ENCODE data around the gene SPPL2A.
"Not testable (repeated sequence)": the region's sequence is repeated elsewhere in the genome, so short reads cannot be mapped to it uniquely, and the experiment has no call there.

The SPPL2A gene, protein sequence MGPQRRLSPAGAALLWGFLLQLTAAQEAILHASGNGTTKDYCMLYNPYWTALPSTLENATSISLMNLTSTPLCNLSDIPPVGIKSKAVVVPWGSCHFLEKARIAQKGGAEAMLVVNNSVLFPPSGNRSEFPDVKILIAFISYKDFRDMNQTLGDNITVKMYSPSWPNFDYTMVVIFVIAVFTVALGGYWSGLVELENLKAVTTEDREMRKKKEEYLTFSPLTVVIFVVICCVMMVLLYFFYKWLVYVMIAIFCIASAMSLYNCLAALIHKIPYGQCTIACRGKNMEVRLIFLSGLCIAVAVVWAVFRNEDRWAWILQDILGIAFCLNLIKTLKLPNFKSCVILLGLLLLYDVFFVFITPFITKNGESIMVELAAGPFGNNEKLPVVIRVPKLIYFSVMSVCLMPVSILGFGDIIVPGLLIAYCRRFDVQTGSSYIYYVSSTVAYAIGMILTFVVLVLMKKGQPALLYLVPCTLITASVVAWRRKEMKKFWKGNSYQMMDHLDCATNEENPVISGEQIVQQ

DNA sequence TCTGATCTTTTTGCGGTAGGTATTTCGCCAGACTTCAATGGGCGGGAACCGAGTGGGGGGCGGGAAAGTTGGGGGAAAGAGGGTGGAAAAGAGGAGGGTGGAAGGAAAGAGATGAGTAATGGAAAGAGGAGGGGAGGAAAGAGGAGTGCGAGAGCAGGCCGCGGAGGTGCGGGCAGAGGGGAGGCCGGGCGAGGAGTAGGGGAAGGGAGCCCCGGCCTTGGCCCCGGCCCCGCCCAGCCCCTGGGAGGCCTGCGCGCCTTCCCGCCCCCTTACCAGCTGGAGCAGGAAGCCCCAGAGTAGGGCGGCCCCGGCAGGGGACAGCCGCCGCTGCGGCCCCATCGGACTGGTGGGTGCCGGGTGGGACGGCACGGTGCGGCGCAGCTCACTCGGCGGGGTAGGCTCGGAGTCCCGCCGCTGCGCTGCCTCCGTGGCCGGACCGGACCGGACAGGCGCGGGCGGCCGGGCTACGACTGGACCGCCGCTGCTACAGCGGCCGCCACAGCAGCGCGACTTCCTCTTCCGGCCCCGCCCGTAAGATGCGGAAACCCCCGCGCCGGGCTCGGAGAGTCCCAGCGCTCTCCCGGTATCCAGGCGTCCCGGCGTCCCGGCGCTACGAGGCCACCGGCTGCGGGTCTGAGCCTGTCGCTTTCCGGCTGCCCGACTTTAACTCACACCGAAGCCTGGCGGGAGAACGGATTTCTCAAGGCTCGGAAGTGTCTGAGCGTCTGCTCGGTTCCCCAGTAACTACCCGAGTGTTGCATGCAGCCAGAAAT is at the start of gene SPPL2A:
SPPL2A (minus strand) TSS at position 512 of the 773 bp plus-strand sequence; CDS start at position 339, 173 bp downstream.
- peak; percentile 74 for DNase-seq

DNA sequence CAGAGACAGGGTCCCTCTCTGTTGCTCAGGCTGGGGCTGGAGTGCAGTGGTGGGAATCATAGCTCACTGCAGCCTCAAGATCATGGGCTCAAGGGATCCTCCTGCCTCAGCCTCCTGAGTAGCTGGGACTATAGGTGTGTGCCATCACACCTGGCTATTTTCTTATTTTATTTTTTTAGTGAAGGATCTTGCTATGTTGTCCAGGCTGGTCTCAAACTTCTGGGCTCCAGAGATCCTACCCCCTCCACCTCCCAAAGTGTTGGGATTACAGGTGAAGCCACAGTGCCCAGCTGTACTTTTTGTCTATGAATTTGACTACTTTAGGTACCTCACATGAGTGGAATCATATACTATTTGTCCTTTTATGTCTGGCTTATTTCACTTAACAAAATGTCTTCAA is 49.1 kb upstream of the SPPL2A start:
- no peak for DNase-seq

DNA sequence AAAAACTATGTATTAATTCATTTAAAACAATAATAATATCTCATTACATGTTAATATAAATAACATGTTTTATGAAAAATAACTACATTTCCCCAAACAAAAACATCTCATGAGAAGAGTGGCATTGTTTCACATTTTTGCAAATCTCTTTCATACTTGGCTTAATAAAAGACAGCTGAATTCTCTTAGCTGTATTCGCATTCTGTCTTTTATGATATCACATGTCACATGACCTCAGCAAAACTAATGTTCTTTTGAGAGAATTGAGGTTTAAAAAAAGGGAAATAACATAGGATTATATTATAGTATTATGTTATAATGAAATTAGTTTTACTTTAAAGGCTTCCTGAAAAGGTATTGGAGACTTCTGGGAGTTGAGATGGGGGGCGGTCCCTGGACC is 48.4 kb upstream of the SPPL2A start:
- DNase-seq, result no peak

DNA sequence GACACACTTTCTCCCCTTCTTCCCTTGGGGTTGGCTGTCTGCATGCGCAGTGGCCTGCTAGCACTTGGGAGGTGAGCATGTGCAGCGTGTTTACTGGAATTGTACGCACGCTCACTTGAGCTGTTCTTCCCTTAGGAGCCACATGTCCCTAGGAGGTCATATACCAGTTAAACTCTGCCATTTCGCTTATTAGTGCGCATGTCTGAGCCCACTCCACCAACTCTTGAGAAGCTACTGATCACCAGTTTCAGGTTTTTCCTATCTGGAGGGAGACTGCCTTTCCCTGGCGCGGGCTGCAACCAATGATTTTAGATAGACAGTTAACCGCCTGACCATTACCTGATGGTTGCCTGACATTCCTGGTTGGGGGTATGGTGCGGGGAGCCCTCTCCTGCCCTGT is 47.6 kb upstream of the SPPL2A start:
- no peak for DNase-seq

DNA sequence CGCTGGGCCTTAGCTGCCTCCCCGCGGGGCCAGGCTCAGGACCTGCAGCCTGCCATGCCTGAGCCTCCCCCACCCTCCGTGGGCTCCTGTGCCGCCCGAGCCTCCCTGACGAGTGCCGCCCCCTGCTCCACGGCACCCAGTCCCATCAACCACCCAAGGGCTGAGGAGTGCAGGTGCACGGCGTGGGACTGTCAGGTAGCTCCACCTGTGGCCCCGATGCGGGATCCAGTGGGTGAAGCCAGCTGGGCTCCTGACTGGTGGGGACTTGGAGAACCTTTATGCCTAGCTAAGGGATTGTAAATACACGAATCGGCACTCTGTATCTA is 46.6 kb upstream of the SPPL2A start:
- DNase-seq, result not testable (repeated sequence)

DNA sequence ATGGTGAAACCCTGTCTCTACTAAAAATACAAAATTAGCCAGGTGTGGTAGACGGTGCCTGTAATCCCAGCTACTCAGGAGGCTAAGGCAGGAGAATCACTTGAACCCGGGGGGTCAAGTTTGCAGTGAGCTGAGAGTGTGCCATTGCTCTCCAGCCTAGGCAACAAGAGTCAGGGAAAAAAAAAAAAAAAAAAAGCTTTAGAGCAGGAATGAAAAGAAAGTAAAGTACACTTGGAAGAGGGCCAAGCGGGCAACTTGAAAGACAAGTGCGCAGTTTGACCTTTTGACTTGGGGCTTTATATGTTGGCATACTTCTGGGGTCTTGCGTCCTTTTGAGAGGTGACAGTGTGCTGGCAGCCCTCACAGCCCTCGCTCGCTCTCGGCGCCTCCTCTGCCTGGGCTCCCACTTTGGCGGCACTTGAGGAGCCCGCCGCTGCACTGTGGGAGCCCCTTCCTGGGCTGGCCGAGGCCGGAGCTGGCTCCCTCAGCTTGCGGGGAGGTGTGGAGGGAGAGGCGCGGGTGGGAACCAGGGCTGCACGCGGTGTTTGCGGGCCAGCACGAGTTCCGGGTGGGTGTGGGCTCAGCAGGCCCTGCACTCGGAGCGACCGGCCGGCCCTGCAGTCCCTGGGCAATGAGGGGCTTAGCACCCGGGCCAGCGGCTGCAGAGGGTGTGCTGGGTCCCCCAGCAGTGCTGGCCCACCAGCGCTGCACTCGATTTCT is 46.1 kb upstream of the SPPL2A start:
- not testable (repeated sequence) for DNase-seq

DNA sequence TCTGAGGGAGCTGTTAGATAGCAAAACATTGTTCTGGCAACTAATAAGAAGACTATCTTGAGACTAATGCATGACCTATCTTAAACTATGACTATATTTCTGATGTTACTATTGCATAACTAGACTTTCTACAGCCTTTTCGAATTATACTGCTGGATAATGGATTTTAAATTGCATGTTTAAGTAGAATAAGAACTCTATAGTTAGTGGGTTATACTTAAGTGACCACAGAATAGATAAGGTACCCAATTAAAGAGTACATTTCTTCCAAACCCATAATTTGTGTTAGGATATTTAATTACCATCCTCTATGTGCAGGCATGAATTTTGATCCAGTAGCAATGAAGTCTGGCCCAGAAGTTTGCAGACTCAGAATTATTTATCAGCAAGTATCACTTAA is 44.6 kb upstream of the SPPL2A start:
- DNase-seq, result peak; percentile 50

DNA sequence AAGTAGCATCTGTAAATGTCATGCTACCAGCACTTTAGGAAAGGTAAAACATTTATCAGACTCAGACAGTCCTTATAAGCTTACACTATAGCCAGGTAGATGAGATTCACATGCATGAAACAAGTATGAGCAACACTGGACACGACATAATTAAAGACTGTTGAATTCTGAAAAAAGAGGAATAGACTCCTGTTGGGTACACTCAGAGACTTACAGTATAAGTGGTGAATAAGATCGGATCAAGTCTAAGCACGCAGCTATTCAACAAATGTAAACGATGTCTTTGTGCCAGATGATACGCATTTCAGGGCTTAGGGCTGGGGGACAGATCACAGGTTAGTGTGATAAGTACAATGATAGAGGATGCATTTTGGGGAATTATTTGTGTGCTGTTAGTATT is 43.2 kb upstream of the SPPL2A start:
- no peak for DNase-seq

DNA sequence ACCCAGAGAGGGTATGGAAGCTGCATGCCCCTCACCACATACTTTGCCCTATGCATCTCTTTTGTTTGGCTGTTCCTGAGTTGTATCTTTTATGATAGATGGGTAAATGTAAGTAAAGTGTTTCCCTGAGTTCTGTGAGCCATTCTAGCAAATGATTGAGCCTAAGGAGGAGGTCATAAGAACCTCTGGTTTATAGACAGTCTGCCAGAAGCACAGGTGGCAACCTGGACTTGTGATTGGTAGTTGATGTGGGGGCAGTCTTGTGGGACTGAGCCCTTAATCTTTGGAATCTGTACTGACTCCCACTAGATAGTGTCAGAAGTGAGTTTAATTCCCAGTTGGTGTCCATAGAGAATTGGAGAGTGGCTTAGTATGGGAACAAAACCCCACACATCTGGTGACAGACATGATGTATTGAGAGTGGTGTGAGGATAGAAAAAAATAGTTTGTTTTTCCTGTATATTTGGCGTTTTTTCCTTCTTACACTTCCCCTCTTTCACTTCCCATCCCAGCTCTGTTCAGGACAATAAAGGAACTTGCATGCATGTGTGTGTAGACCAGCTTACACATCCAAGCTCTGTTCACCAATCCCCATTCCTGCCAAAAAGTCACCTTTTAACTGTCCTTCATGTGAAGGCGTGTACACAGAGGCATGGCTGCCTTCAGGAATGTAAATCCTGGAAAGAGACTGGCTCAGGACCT is 38.1 kb upstream of the SPPL2A start:
- DNase-seq, result no peak

DNA sequence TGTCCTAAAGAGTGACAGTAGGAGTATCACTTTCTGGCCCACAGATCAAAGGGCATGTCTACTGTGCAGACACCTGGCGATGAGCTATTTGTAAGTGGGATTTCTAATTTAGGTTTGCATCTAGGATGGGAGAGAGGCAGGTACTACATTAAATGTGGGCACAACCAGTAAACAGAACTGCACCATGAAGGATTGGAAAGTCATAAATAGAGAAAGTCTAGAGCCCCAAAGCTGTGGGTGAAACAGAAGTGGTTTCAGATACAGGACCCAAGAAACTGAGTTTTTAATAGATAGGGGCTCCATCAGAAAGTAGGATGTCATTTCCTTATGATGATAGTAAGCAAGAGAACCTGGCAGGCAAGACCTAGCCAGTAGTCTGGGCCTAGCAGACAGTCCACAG is 35.2 kb upstream of the SPPL2A start:
- no peak for DNase-seq

DNA sequence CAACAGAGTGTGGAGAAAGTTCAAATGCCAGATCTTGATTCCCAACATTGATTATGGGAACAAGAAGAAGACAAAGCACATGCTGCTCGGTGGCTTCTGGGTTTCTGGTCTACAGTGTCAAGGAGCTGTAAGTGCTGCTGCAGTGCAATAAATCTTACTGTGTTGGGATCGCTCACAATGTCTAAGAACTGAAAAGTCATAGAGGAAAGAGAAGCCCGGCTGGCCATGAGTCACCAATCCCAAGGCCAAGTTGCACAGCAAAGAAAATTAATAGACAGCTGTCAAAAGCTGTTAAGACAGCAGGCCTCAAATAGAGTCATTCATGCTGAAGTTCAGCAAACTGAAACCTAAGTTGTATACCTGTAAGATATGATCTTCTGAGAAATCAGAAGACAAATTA is 33.2 kb upstream of the SPPL2A start:
- no peak for DNase-seq

DNA sequence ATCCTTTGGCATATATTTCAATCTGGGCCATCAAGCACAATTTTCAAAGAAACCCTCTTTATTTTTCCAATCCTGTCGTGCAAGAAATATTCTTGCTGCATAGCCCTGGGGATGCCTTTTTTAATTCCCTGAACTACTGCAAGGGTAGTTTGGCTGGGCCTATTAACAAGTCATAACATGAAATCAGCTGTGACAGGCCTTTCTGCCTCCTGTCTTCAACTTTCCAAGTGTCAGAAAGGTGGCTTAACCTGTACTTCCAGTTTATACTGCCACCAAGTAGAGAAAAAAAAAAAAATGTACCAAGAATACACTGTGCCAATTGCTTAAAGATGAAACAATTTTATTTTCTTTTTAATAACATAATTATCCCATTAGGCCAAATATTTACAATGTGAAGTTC is 32.4 kb upstream of the SPPL2A start:
- no peak for DNase-seq

DNA sequence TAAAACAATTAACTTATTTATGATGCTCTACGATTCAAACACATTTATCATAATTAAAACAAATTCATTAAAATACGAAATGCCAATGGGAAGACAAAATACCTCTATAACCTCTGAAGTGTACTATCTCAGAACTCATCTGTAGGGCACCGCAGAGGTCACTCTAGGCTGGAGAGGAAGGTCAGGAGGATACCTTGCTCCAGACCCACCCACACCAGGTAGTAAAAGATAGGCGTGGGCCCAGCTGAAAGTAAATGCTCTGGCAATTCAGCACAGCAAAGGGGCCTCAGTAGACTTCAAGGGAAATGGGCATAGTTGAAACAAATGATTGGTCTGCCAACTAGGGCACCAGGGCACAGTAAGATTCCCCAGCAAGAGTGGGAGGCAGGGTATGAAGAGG is 26.0 kb upstream of the SPPL2A start:
- no peak for DNase-seq

DNA sequence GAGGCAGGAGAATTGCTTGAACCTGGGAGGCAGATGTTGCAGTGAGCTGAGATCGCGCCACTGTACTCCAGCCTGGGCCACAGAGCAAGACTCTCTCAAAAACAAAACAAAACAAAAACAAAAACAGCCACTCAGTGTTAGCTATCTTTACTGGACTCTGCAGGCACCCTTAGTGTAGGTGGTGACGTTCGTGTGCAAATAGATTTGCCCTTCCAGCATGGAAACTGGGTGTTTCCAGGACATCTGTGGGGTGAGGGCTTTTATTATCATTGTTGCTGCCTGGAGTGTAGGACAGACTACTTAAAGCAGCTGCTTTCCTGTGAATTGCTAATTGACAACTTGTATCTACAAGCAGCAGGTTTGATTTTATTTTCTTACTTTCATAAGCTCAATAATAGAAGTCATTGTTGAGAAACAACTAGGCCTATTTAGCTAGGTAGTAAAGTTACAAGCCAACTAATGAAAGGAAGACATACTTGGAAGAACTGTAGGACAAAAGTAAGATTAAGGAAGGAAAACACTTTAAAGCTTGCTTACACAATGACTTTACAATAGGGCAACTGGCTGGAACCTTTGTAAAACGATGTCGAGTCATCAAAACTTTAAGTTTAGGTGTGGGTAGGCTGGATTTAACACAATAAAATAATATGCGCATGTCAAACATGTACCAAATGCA is 25.4 kb upstream of the SPPL2A start:
- no peak for DNase-seq

DNA sequence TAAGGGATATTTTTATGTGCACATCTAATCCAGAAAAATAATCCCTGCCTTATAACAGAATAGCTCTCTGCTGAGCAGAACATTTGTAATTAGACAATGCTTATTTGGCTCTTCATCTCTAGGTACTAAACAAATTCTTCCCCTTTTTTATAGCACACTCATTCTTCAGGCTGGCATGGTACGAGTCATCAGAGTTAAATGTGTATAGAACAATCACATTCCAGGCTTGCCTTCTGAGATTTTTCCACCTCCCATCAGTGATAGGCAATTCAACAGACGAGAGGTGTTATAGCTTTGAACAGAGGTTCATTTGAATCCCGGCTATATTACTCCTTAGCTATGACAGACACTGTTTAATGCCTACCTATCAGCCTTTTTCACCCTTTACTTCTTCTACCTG is 21.4 kb upstream of the SPPL2A start:
- no peak for DNase-seq

DNA sequence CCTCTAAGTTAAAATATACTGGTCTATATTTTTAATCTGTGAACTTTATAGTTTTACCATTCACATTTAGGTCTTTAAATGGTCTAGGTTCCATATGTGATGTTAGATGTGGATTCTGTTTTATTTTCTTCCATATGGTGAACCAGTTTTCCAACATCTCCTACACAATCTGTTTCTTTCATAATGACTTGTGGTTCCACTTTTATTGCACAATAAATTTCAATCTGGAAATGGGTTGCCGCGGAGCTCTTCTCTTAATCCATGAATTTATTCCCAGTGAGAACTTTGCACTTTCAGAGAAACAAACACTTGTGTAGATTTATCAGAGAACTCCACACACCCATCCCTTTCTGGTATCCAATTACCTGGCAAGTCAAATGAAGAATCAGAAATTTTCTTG is 20.9 kb upstream of the SPPL2A start:
- DNase-seq, result no peak

DNA sequence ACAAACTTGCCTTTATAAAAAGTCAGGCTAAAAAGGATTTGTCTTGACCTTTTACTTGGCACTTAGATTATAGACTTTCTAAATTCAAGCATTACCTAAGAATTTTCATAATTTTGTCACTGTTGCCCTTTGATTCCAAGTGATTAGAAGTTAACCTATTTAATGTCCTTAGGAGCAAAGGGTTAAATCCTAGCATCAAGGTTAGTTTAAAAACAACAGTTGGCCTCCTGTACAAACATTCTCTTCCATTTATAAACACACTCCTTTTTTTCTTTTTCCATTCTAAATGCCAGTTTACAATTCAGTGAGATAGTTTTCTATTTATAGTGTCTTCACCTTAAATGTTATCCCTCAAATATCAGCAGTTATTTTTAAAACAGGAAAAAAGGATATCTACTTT is 18.4 kb upstream of the SPPL2A start:
- DNase-seq, result no peak

DNA sequence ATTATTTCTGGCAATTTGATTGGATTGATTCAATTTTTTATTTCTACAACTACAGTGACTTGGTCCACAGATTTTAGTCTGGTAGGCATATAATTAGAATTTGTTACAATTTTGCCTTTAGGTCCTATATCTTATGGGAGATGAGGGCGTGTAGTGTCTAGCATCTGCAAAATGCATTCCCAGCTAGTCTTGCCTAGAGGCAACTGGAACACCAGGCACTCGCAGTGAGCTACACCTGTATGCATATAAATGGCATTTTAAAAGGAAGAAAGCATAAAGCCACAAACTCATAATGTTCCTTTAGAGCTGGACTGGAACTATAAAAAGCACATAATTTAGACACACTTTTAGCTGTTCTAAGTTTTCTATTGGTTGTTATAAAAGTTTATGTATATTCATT is 17.9 kb upstream of the SPPL2A start:
- no peak for DNase-seq

DNA sequence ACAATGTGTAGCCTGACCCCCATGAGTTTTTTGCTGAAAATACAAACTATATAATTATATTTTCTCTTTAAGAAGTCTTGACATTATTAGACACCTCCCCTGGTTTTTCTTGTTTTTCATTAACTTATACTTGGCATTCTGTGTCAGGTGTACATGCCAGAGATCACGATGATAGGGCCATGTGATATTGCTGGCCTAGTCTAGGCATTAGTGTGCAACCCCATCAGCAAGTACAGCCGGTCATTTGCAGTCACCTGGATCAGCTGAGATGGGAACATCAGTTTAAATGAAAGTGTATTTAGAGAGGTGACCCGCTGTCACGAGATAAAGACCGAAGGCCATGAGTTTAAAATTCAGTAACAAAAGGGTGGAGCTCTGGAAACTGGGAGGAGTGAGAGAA is 12.6 kb upstream of the SPPL2A start:
- DNase-seq, result no peak

DNA sequence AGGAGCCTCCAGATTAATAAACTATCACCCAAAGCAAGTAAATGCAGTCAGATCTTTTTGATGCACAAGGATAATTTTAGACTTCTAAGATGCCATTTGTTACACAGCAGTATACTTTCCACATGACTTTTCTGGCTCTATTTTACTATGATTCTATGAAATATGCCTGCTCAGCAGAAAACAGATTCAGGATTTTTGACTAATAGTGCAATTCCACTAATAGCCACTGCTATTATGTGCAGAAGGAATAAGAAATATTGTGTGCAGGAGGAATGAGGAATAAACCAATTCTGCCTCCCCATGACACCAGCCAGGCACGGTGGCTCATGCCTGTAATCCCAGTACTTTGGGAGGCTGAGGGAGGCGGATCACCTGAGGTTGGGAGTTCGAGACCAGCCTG is 11.5 kb upstream of the SPPL2A start:
- DNase-seq, result no peak

DNA sequence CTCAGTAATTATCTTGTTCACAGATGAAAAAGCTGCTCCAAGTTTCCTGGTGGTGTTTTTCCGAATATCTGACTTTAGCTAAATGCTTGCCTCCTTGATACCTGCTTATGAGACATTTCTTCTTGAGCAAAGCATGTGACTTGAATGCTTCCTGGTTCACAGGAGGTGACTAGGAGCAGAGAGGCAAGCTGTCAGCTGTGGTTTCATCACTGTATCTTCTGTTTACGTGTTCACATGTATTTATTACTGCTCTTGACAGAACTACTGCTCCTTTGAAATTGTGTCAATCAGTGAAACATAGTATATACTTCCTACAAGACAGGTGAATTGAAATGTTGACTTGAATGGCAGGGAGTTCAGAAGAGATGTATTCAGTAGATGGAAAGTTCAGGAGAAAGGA is 8.9 kb upstream of the SPPL2A start:
- DNase-seq, result no peak

DNA sequence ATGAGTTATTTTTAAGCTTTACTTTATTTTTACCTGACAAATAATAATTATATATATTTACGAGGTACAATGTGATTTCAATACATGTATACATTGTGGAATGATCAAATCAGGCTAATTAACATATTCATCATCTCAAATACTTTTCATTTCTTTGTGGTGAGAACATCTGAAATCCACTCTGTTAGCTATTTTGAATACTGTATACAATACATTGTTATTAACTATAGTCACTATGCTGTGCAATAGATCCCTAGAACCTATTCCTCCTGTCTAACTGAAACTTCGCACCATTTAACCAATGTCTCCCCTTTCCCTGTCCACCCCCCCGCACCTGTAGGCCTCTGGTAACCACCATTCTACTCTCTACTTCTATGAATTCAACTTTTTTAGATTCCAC is 7.9 kb upstream of the SPPL2A start:
- no peak for DNase-seq
